A549 (cell line): ENCODE results near the gene LSM12. TPM values are rescaled to one million over a fixed set of nuclear protein-coding genes. Genes with fewer than 3 reads are reported as not detected.

Experiments
- ATAC-seq, 2 experiments: fragments of 200-7000 bp in 1 of 2; fragments of >200 bp in 1 of 2; cut with Nextera tagmentation in 1 of 2; cut with Tn5 transposase in 1 of 2; 3 replicates each; pipeline versions ENCODE4 v1.8.0 to v1.9.1; 2018 to 2020; ENCODE audit warnings: mild to moderate bottlenecking in 1 of 2, moderate library complexity in 1 of 2
- CTCF ChIA-PET: fragments of 300-600 bp; sonication (Branson Sonifier 250); formaldehyde crosslinking; extraction: SDS; loops from one replicate; lab custom pipeline; 2021; ENCODE audit warnings: antibody characterized with exemption, inconsistent platforms; lab: Yijun Ruan, JAX
- POLR2A ChIA-PET: fragments of 350-600 bp; formaldehyde crosslinking; extraction: SDS; loops from one replicate; lab custom pipeline; 2021; ENCODE audit warnings: antibody characterized with exemption, inconsistent platforms; lab: Yijun Ruan, JAX
- DNase-seq, 2 experiments: peaks; one replicate each; pipeline versions ENCODE4 v3.0.0 to v3.0.0-alpha.2; 2011 to 2016; ENCODE audit warnings: low read depth in 1 of 2, low spot score in 1 of 2
- FAIRE-seq: peaks from 2 replicates; lab custom pipeline; 2011; peaks lifted over from hg19 to GRCh38; lab: Jason Lieb, UNC
- H3K27ac ChIP-seq, 2 experiments: fragments of >200 bp; sonication (Bioruptor Twin); formaldehyde crosslinking; 3 replicates each; pipeline ENCODE4 v1.5.1; 2016 to 2017
- H3K4me1 ChIP-seq: fragments of >200 bp; sonication (Bioruptor Twin); formaldehyde crosslinking; 3 replicates; pipeline ENCODE4 v1.6.1; 2016
- H3K4me2 ChIP-seq: fragments of >200 bp; sonication (Bioruptor Twin); formaldehyde crosslinking; 3 replicates; pipeline ENCODE4 v1.6.1; 2016
- H3K4me3 ChIP-seq: fragments of >200 bp; sonication (Bioruptor Twin); formaldehyde crosslinking; 3 replicates; pipeline ENCODE4 v1.5.1; 2016
- H3K9me3 ChIP-seq: fragments of >200 bp; sonication (Bioruptor Twin); formaldehyde crosslinking; 3 replicates; pipeline ENCODE4 v1.6.1; 2016
- CEBPB ChIP-seq, 2 experiments: fragments of >200 bp in 1 of 2; sonication (Bioruptor Twin) in 1 of 2; formaldehyde crosslinking in 1 of 2; IDR thresholded peaks; 2 replicates each; pipeline ENCODE4 v1.6.1; 2012 to 2016
- CTCF ChIP-seq: fragments of >200 bp; sonication (Bioruptor Twin); formaldehyde crosslinking; IDR thresholded peaks from 3 replicates; pipeline ENCODE4 v1.5.1; 2016
- EP300 ChIP-seq, 2 experiments: fragments of >200 bp; sonication (Bioruptor Twin); formaldehyde crosslinking; IDR thresholded peaks; 2 replicates in 1 of 2; 3 replicates in 1 of 2; pipeline ENCODE4 v1.6.1; 2016 to 2017
- FOSB ChIP-seq: fragments of 250-450 bp; sonication (Bioruptor Pico); IDR thresholded peaks from 2 replicates; pipeline ENCODE4 v1.5.0; 2020; ENCODE audit warnings: mild to moderate bottlenecking, moderate library complexity
- MAFK ChIP-seq: fragments of 450-650 bp; IDR thresholded peaks from 2 replicates; pipeline ENCODE4 v1.6.1; 2014; ENCODE audit not compliant: partially characterized antibody
- NR3C1 ChIP-seq: fragments of >200 bp; sonication (Bioruptor Twin); formaldehyde crosslinking; IDR thresholded peaks from 3 replicates; pipeline ENCODE4 v1.6.1; 2017
- USF2 ChIP-seq: fragments of 450-650 bp; IDR thresholded peaks from 2 replicates; pipeline ENCODE4 v1.6.1; 2014; ENCODE audit warnings: antibody characterized with exemption
- ZNF302 ChIP-seq: fragments of 250-450 bp; sonication (Bioruptor Pico); IDR thresholded peaks from 2 replicates; pipeline ENCODE4 v1.9.0; 2021; ENCODE audit warnings: inconsistent platforms, mild to moderate bottlenecking, moderate library complexity
- ZSCAN20 ChIP-seq: fragments of 250-450 bp; sonication (Bioruptor Pico); IDR thresholded peaks from 2 replicates; pipeline ENCODE4 v1.8.0; 2022; ENCODE audit warnings: mild to moderate bottlenecking, moderate library complexity
- WGBS: methylation state at CpG from one replicate; pipeline ENCODE4 v1.1.6; 2017; ENCODE audit errors: missing lambda C conversion rate; 5-methylcytosine and 5-hydroxymethylcytosine counted together
- polyA plus RNA-seq, 4 experiments: library from polyadenylated mRNA; depleted of rRNA in 3 of 4; stranded (reverse); fragments of >200 nt; fragmentation: RNase III in 1 of 4; extraction: RNeasy Plus Mini Kit Qiagen cat#74134 plus additional on column Dnase treatment in 1 of 4; gene quantifications; 2 replicates in 3 of 4; 3 replicates in 1 of 4; pipeline ENCODE4 v1.2.3, GENCODE V29; 2011 to 2017
- small RNA-seq, 6 experiments: library from RNA; depleted of rRNA; stranded (forward); fragments of <200 nt; gene quantifications; one replicate each; pipeline ENCODE3, GENCODE V24; 2012

The LSM12 gene
- polyA plus RNA-seq, 2 of the 4 experiments (the other 2 are of a cell fraction): 43.9 to 75.0 TPM

- Histone ChIP-seq H3K4me2 (no peak overlapping the region), H3K9me3 (no peaks in the 10 kb centered on the region)
- peak; percentile 7 for TF ChIP-seq MAFK
- no peak for TF ChIP-seq CEBPB (IDR thresholded peaks at IDR 0.05)
- TF ChIP-seq, all 56 proteins: peak for 1
- DNase-seq (no peak), FAIRE-seq (no peak), ATAC-seq (no peak)
- Histone ChIP-seq H3K4me1 (0 out of 3 replicates have a peak, but pooled peaks cover 8% of the 10 kb centered on the region), H3K27ac (no peak overlapping the region), H3K4me3 (no peak overlapping the region)
- WGBS: 95% methylated on average over 7 of the region's 7 CpGs
- ChIA-PET CTCF (interaction anchor here (0.6 to 24.9 kb wide), 11 partner anchors 10 to 855 kb away, joined by 3 to 657 read pairs (median 3); partner anchors contain the start of genes PPY and PYY), POLR2A (no interaction called here)
Observed at GRCh38 chr17:43986225-43986981, 80.1 kb downstream of the LSM12 start.

GRCh38 chr17:43984521-43984920, 82.0 kb downstream of the LSM12 start:
- no peak overlapping the region; a peak in 1 of 6 replicates for H3K27ac ChIP-seq
- no peaks in the 10 kb centered on the region for H3K9me3 ChIP-seq
- ATAC-seq (peak in 1 of 2 experiments; percentile 9; a peak in 1 of 6 replicates), FAIRE-seq (no peak), DNase-seq (no peak)
- peak overlapping the region; percentile 59; the same call in 1 of the 3 replicates for H3K4me3 ChIP-seq
- 89% methylated on average over 8 of the region's 8 CpGs for WGBS
- TF ChIP-seq ZNF302 (CRISPR knock-in tag) (no peak), FOSB (CRISPR knock-in tag) (no peak), NR3C1 (no peak), EP300 (IDR thresholded peaks at IDR 0.05) (no peak), CTCF (no peak), USF2 (no peak), ZSCAN20 (CRISPR knock-in tag) (no peak), MAFK (no peak)
- H3K4me1 ChIP-seq: 0 out of 3 replicates have a peak, but pooled peaks cover 8% of the 10 kb centered on the region
- POLR2A ChIA-PET: no interaction called here
- CTCF ChIA-PET: interaction anchor here (0.6 to 8.7 kb wide), 14 partner anchors 8 to 320 kb away, joined by 3 to 107 read pairs (median 5); partner anchors contain the start of gene PPY
- peak overlapping the region; percentile 99 for H3K4me2 ChIP-seq

Small RNA genes within 50 kb of the gene (small RNA-seq; reads per million reads assigned to genes)
- 0 reads per million in 6 experiments for gene RF00012

Other genes with a start within 250 kb of the LSM12 start
- gene MPP3, start 233.5 kb downstream of the LSM12 start, polyA plus RNA-seq (2011; rRNA removed): 15.5 and 20.3 TPM in 2 replicates
- gene MPP3, start 233.5 kb downstream of the LSM12 start, polyA plus RNA-seq (2017; fragmentation: RNase III; extraction: RNeasy Plus Mini Kit Qiagen cat#74134 plus additional on column Dnase treatment): 21.4 to 27.4 TPM (median 25.3 TPM) in 3 replicates
- not detected in 2 replicates for gene CD300LG, start 219.5 kb downstream of the LSM12 start, polyA plus RNA-seq (2011; rRNA removed)
- not detected in 3 replicates for gene CD300LG, start 219.5 kb downstream of the LSM12 start, polyA plus RNA-seq (2017; fragmentation: RNase III; extraction: RNeasy Plus Mini Kit Qiagen cat#74134 plus additional on column Dnase treatment)
- gene MPP2, start 159.1 kb downstream of the LSM12 start, polyA plus RNA-seq (2011; rRNA removed): 3.8 and 4.1 TPM in 2 replicates
- 3.4 to 4.2 TPM (median 3.7 TPM) in 3 replicates for gene MPP2, start 159.1 kb downstream of the LSM12 start, polyA plus RNA-seq (2017; fragmentation: RNase III; extraction: RNeasy Plus Mini Kit Qiagen cat#74134 plus additional on column Dnase treatment)
- gene PPY, start 124.2 kb downstream of the LSM12 start, polyA plus RNA-seq (2011; rRNA removed): not detected in 2 replicates
- gene PPY, start 124.2 kb downstream of the LSM12 start, polyA plus RNA-seq (2017; fragmentation: RNase III; extraction: RNeasy Plus Mini Kit Qiagen cat#74134 plus additional on column Dnase treatment): not detected in 3 replicates
- gene PYY, start 112.7 kb downstream of the LSM12 start, polyA plus RNA-seq (2011; rRNA removed): not detected in 2 replicates
- gene PYY, start 112.7 kb downstream of the LSM12 start, polyA plus RNA-seq (2017; fragmentation: RNase III; extraction: RNeasy Plus Mini Kit Qiagen cat#74134 plus additional on column Dnase treatment): not detected in 3 replicates
- 0.61 and 0.66 TPM in 2 replicates for gene NAGS, start 62.0 kb downstream of the LSM12 start, polyA plus RNA-seq (2011; rRNA removed)
- gene NAGS, start 62.0 kb downstream of the LSM12 start, polyA plus RNA-seq (2017; fragmentation: RNase III; extraction: RNeasy Plus Mini Kit Qiagen cat#74134 plus additional on column Dnase treatment): 0.76 to 0.88 TPM (median 0.77 TPM) in 3 replicates
- gene TMEM101, start 51.7 kb downstream of the LSM12 start, polyA plus RNA-seq (2011; rRNA removed): 38.2 and 40.3 TPM in 2 replicates
- gene TMEM101, start 51.7 kb downstream of the LSM12 start, polyA plus RNA-seq (2017; fragmentation: RNase III; extraction: RNeasy Plus Mini Kit Qiagen cat#74134 plus additional on column Dnase treatment): 29.6 to 33.5 TPM (median 32.2 TPM) in 3 replicates
- 104 TPM in 2 replicates for gene G6PC3, start 4.1 kb upstream of the LSM12 start, polyA plus RNA-seq (2011; rRNA removed)
- gene G6PC3, start 4.1 kb upstream of the LSM12 start, polyA plus RNA-seq (2017; fragmentation: RNase III; extraction: RNeasy Plus Mini Kit Qiagen cat#74134 plus additional on column Dnase treatment): 122 to 130 TPM (median 128 TPM) in 3 replicates
- gene HDAC5, start 57.0 kb upstream of the LSM12 start, polyA plus RNA-seq (2011; rRNA removed): 3.1 and 5.7 TPM in 2 replicates
- gene HDAC5, start 57.0 kb upstream of the LSM12 start, polyA plus RNA-seq (2017; fragmentation: RNase III; extraction: RNeasy Plus Mini Kit Qiagen cat#74134 plus additional on column Dnase treatment): 3.2 to 7.1 TPM (median 4.5 TPM) in 3 replicates
- gene HROB, start 75.3 kb upstream of the LSM12 start, polyA plus RNA-seq (2011; rRNA removed): 5.4 and 5.6 TPM in 2 replicates
- gene HROB, start 75.3 kb upstream of the LSM12 start, polyA plus RNA-seq (2017; fragmentation: RNase III; extraction: RNeasy Plus Mini Kit Qiagen cat#74134 plus additional on column Dnase treatment): 6.0 to 7.1 TPM (median 6.8 TPM) in 3 replicates
- gene ASB16, start 104.0 kb upstream of the LSM12 start, polyA plus RNA-seq (2011; rRNA removed): 0.05 TPM in 1 of 2 replicates, not detected in the other
- 0.12 to 0.16 TPM (median 0.15 TPM) in 3 replicates for gene ASB16, start 104.0 kb upstream of the LSM12 start, polyA plus RNA-seq (2017; fragmentation: RNase III; extraction: RNeasy Plus Mini Kit Qiagen cat#74134 plus additional on column Dnase treatment)
- 36.2 and 43.3 TPM in 2 replicates for gene TMUB2, start 120.3 kb upstream of the LSM12 start, polyA plus RNA-seq (2011; rRNA removed)
- gene TMUB2, start 120.3 kb upstream of the LSM12 start, polyA plus RNA-seq (2017; fragmentation: RNase III; extraction: RNeasy Plus Mini Kit Qiagen cat#74134 plus additional on column Dnase treatment): 37.6 to 44.4 TPM (median 42.0 TPM) in 3 replicates
- 65.7 and 72.7 TPM in 2 replicates for gene ATXN7L3, start 133.2 kb upstream of the LSM12 start, polyA plus RNA-seq (2011; rRNA removed)
- 54.0 to 66.2 TPM (median 60.5 TPM) in 3 replicates for gene ATXN7L3, start 133.2 kb upstream of the LSM12 start, polyA plus RNA-seq (2017; fragmentation: RNase III; extraction: RNeasy Plus Mini Kit Qiagen cat#74134 plus additional on column Dnase treatment)
- 39.8 and 44.0 TPM in 2 replicates for gene UBTF, start 153.0 kb upstream of the LSM12 start, polyA plus RNA-seq (2011; rRNA removed)
- 75.0 to 76.2 TPM (median 75.5 TPM) in 3 replicates for gene UBTF, start 153.0 kb upstream of the LSM12 start, polyA plus RNA-seq (2017; fragmentation: RNase III; extraction: RNeasy Plus Mini Kit Qiagen cat#74134 plus additional on column Dnase treatment)
- 0.03 TPM in 1 of 2 replicates, not detected in the other for gene SLC4A1, start 201.5 kb upstream of the LSM12 start, polyA plus RNA-seq (2011; rRNA removed)
- gene SLC4A1, start 201.5 kb upstream of the LSM12 start, polyA plus RNA-seq (2017; fragmentation: RNase III; extraction: RNeasy Plus Mini Kit Qiagen cat#74134 plus additional on column Dnase treatment): not detected in 3 replicates
- 0.45 and 0.57 TPM in 2 replicates for gene RUNDC3A, start 241.9 kb upstream of the LSM12 start, polyA plus RNA-seq (2011; rRNA removed)
- 0.21 to 0.48 TPM (median 0.22 TPM) in 3 replicates for gene RUNDC3A, start 241.9 kb upstream of the LSM12 start, polyA plus RNA-seq (2017; fragmentation: RNase III; extraction: RNeasy Plus Mini Kit Qiagen cat#74134 plus additional on column Dnase treatment)